PC-9 (cell line): Measurements from ENCODE around the gene C4BPA. TPM values are rescaled to one million over a fixed set of nuclear protein-coding genes. Genes with fewer than 3 reads are reported as not detected.
A peak's percentile ranks its signal among the peaks of the same experiment; 100 is the strongest.

Experiments used
- BruUV-seq: library from RNA; stranded (reverse); fragments of 400-500 nt; replicated peaks from 2 replicates; lab custom pipeline; 2021; lab: Mats Ljungman, UMichigan
- CTCF ChIA-PET: fragments of 300-600 bp; sonication (Branson Sonifier 250); formaldehyde crosslinking; loops from one replicate; lab custom pipeline; 2022; ENCODE audit warnings: antibody characterized with exemption; lab: Charles Lee
- POLR2A ChIA-PET: fragments of 300-600 bp; sonication (Branson Sonifier 250); formaldehyde crosslinking; loops from one replicate; lab custom pipeline; 2022; ENCODE audit warnings: antibody characterized with exemption; ENCODE audit not compliant: unreplicated experiment; lab: Charles Lee
- DNase-seq, 2 experiments: peaks; one replicate each; pipeline versions ENCODE4 v3.0.0 to v3.0.0-alpha.2; 2015 to 2022; ENCODE audit warnings: mixed read lengths in 1 of 2
- H2AFZ ChIP-seq: fragments of 200-600 bp; sonication (generic); 2 replicates; pipeline ENCODE4 v1.8.1; 2017; ENCODE audit warnings: antibody characterized with exemption
- H3F3A ChIP-seq: fragments of 200-600 bp; sonication (generic); 2 replicates; pipeline ENCODE4 v1.8.1; 2017; ENCODE audit warnings: antibody characterized with exemption, mild to moderate bottlenecking, low read depth; ENCODE audit not compliant: insufficient read depth
- H3K27ac ChIP-seq: fragments of 200-600 bp; sonication (generic); 2 replicates; pipeline ENCODE4 v1.6.1; 2016; ENCODE audit warnings: mixed run types
- H3K27me3 ChIP-seq: fragments of 200-600 bp; sonication (generic); 2 replicates; pipeline ENCODE4 v1.6.1; 2016; ENCODE audit warnings: low read depth, mixed run types; ENCODE audit not compliant: insufficient read depth
- H3K36me3 ChIP-seq: fragments of 200-600 bp; sonication (generic); 2 replicates; pipeline ENCODE4 v1.6.1; 2016; ENCODE audit warnings: low read depth, mixed run types
- H3K4me1 ChIP-seq: fragments of 200-600 bp; sonication (generic); replicated peaks from 2 replicates; pipeline ENCODE4 v1.6.1; 2016; ENCODE audit warnings: mixed run types; ENCODE audit not compliant: insufficient read depth
- H3K4me2 ChIP-seq: fragments of 200-600 bp; sonication (generic); 2 replicates; pipeline ENCODE4 v1.6.1; 2017; ENCODE audit warnings: mixed run types
- H3K4me3 ChIP-seq: fragments of 200-600 bp; sonication (generic); 2 replicates; pipeline ENCODE4 v1.6.1; 2016; ENCODE audit warnings: mixed run types
- H3K79me2 ChIP-seq: fragments of 200-600 bp; sonication (generic); 2 replicates; pipeline ENCODE4 v1.6.1; 2017; ENCODE audit warnings: low read depth, mixed run types
- H3K9me2 ChIP-seq: fragments of 200-600 bp; sonication (generic); 2 replicates; pipeline ENCODE4 v1.8.1; 2017; ENCODE audit warnings: mild to moderate bottlenecking; ENCODE audit not compliant: insufficient read depth
- H3K9me3 ChIP-seq: fragments of 200-600 bp; sonication (generic); 2 replicates; pipeline ENCODE4 v1.8.1; 2016; ENCODE audit warnings: low read depth; ENCODE audit not compliant: insufficient read depth
- H4K20me1 ChIP-seq: fragments of 200-600 bp; sonication (generic); 2 replicates; pipeline ENCODE4 v1.8.1; 2017; ENCODE audit not compliant: insufficient read depth
- EZH2 ChIP-seq: fragments of 200-600 bp; sonication (generic); IDR thresholded peaks from 2 replicates; pipeline ENCODE4 v1.8.0; 2017; ENCODE audit warnings: antibody characterized with exemption, low read depth
- intact Hi-C: fragments of 100-400 bp; cut with micrococcal nuclease; formaldehyde crosslinking; loops from one replicate; pipeline ENCODE4 v1.10.0; 2022; ENCODE audit not compliant: unreplicated experiment
- total RNA-seq: library from RNA; stranded (reverse); gene quantifications from 2 replicates; pipeline ENCODE4 v1.2.3, GENCODE V29; 2021
- TF ChIP-seq, protein P1 (sequence below): fragments of 200-600 bp; sonication (generic); conservative IDR thresholded peaks from 2 replicates; pipeline ENCODE4 v1.6.1; 2017; ENCODE audit warnings: mixed run types, antibody characterized with exemption, mild to moderate bottlenecking, moderate library complexity

The C4BPA gene
- total RNA-seq, 1 experiment from 2014 or later = not detected

DNA sequence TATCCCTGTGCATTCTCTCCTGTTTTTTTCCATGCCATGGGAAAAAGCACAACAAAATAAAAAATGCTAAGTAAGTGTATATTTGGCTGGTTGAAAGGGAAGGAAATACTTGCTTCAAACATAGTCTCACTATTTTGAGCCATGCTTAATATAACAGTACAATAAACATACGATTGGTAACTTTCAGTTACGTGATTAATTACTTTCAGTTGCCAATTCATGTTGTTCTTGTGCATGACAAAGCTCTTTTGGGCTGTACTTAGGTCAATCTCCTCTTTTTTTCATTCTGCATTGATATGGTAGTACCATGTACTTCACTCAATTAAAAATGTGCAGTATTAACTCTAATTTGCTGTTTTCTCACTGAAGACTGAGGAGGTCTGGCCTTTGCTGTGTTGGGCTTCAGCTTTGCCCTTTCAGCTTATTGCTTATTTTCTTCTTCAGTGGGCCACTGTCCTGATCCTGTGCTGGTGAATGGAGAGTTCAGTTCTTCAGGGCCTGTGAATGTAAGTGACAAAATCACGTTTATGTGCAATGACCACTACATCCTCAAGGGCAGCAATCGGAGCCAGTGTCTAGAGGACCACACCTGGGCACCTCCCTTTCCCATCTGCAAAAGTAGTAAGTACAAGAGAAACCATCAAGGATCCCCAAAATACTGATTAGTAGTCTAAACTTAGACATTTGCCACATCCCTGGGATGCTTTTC is 12.7 kb upstream of the C4BPA start:
- Histone ChIP-seq H3K4me2 (no peak overlapping the region), H3K36me3 (no peaks in the 10 kb centered on the region), H3F3A (peaks cover 13% of the 10 kb centered on the region; the same call in 1 of the 2 replicates), H4K20me1 (no peaks in the 10 kb centered on the region), H3K9me3 (no peaks in the 10 kb centered on the region), H3K79me2 (no peaks in the 10 kb centered on the region), H3K27ac (no peak overlapping the region), H3K9me2 (no peaks in the 10 kb centered on the region), H3K4me1 (peaks cover 18% of the 10 kb centered on the region), H3K27me3 (no peaks in the 10 kb centered on the region), H2AFZ (no peak overlapping the region), H3K4me3 (no peak overlapping the region)
- CTCF ChIA-PET = no interaction called here
- DNase-seq = no peak
- TF ChIP-seq, protein P1, sequence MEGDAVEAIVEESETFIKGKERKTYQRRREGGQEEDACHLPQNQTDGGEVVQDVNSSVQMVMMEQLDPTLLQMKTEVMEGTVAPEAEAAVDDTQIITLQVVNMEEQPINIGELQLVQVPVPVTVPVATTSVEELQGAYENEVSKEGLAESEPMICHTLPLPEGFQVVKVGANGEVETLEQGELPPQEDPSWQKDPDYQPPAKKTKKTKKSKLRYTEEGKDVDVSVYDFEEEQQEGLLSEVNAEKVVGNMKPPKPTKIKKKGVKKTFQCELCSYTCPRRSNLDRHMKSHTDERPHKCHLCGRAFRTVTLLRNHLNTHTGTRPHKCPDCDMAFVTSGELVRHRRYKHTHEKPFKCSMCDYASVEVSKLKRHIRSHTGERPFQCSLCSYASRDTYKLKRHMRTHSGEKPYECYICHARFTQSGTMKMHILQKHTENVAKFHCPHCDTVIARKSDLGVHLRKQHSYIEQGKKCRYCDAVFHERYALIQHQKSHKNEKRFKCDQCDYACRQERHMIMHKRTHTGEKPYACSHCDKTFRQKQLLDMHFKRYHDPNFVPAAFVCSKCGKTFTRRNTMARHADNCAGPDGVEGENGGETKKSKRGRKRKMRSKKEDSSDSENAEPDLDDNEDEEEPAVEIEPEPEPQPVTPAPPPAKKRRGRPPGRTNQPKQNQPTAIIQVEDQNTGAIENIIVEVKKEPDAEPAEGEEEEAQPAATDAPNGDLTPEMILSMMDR = no peak
- TF ChIP-seq EZH2 = no peak
- POLR2A ChIA-PET = interaction anchor here (0.8 kb wide), 1 partner anchor 230 kb away, joined by 4 read pairs; no protein-coding TSS in a partner anchor
- BruUV-seq = no TSS peak
- intact Hi-C loops = no loop called here

GRCh38 chr1:207093944-207094343 is 10.1 kb upstream of the C4BPA start:
- no TSS peak for BruUV-seq
- peaks cover 15% of the 10 kb centered on the region for H3K4me1 ChIP-seq
- H3K27ac ChIP-seq = no peak overlapping the region
- no peak for DNase-seq
- TF ChIP-seq, protein P1 = no peak
- no peak for TF ChIP-seq EZH2
- no peaks in the 10 kb centered on the region for H3K79me2 ChIP-seq
- no peaks in the 10 kb centered on the region for H3K27me3 ChIP-seq
- intact Hi-C loops = no loop called here
- no peak overlapping the region for H2AFZ ChIP-seq
- no peak overlapping the region for H3K4me2 ChIP-seq
- H3K9me2 ChIP-seq = no peaks in the 10 kb centered on the region
- H4K20me1 ChIP-seq = no peaks in the 10 kb centered on the region
- H3K36me3 ChIP-seq = no peaks in the 10 kb centered on the region
- POLR2A ChIA-PET = no interaction called here
- no peak overlapping the region for H3K4me3 ChIP-seq
- no peaks in the 10 kb centered on the region for H3K9me3 ChIP-seq
- CTCF ChIA-PET = no interaction called here
- peaks cover 16% of the 10 kb centered on the region; the same call in 1 of the 2 replicates for H3F3A ChIP-seq

DNA sequence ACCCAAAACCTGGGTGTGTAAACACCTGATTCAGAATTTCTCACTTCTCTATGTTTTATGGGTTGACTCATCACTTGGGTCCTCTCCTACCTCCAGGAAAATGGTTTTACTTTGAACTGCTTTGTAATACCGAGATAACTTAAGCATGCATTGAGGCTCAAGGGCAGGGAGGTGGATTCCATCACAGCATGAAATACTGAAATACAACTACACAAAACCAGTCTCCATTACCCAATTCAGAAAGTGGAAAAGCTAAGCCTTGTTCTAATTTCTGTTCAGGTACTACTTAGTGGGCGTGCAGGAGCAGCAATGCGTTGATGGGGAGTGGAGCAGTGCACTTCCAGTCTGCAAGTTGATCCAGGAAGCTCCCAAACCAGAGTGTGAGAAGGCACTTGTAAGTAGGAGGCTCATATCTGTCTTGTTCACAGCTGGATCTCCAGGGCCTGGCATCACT is 6.1 kb upstream of the C4BPA start:
- H3F3A ChIP-seq = peaks cover 10% of the 10 kb centered on the region; the same call in 1 of the 2 replicates
- no peaks in the 10 kb centered on the region for H3K9me3 ChIP-seq
- no peaks in the 10 kb centered on the region for H3K36me3 ChIP-seq
- peak in 1 of 2 experiments; percentile 70 for DNase-seq
- TF ChIP-seq, protein P1 = no peak
- TF ChIP-seq EZH2 = no peak
- peaks cover 10% of the 10 kb centered on the region for H3K4me1 ChIP-seq
- peak overlapping the region; percentile 22; the same call in 1 of the 2 replicates for H3K4me2 ChIP-seq
- H2AFZ ChIP-seq = 0 out of 2 replicates have a peak overlapping the region, but pooled peaks have one; percentile 23
- H3K9me2 ChIP-seq = no peaks in the 10 kb centered on the region
- no peaks in the 10 kb centered on the region for H3K79me2 ChIP-seq
- intact Hi-C loops = no loop called here
- no TSS peak for BruUV-seq
- no peak overlapping the region for H3K4me3 ChIP-seq
- H3K27me3 ChIP-seq = no peaks in the 10 kb centered on the region
- no peaks in the 10 kb centered on the region for H4K20me1 ChIP-seq
- POLR2A ChIA-PET = no interaction called here
- no peak overlapping the region for H3K27ac ChIP-seq
- CTCF ChIA-PET = no interaction called here
